ENCODE data around the gene RAB7B. TPM values are rescaled to one million over a fixed set of nuclear protein-coding genes. Genes with fewer than 3 reads are reported as not detected.

Gene RAB7B
- total RNA-seq, 1 donor, result 0.10 TPM

GRCh38 chr1:205976708-205977401, 26.3 kb downstream of the RAB7B start:
- no peaks in the 10 kb centered on the region for H3K4me1 ChIP-seq (ENCODE audit: insufficient read depth, low read length)
- H3K9me3 ChIP-seq (ENCODE audit: low read depth, low read length), result no peaks in the 10 kb centered on the region
- H3K27me3 ChIP-seq (ENCODE audit: insufficient read depth, low read length), result no peaks in the 10 kb centered on the region
- H3K4me3 ChIP-seq (ENCODE audit: low read length), result no peak overlapping the region

- H3K27me3 ChIP-seq (ENCODE audit: insufficient read depth, low read length), result no peaks in the 10 kb centered on the region
- H3K4me1 ChIP-seq (ENCODE audit: insufficient read depth, low read length), result no peaks in the 10 kb centered on the region
- no peaks in the 10 kb centered on the region for H3K9me3 ChIP-seq (ENCODE audit: low read depth, low read length)
- H3K4me3 ChIP-seq (ENCODE audit: low read length), result no peak overlapping the region
Measured at GRCh38 chr1:205976036-205976435, 27.2 kb downstream of the RAB7B start.

DNA sequence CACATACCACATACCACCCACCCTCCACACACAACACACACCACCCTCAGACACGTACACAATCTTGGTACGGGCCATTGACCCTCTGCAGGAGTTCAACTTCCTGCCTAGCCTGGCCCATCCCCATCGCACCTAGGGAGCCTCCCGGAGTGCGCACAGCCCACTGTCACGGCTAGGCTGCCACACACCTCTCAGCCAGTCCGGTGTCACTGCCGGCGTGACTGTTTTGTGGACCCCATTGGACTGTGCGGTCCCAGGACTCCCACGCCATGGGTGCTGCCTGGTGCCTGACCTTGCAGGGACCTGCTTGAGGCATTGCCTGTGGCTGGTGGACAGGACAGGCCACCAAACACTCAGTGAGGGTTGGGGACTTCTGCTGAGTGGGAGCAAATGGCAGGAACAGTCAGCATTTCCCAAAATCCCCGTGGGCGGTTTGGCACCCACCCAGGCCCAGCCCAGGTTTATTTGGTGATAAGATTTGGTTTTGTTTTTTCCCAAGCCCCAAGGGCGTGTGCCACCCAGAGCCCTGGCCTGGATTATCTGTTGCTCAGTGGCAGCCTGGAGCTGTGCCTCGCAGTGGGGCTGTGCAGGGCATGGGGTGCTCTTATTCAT, 27.7 kb downstream of the RAB7B start:
- H3K4me3 ChIP-seq (ENCODE audit: low read length), result no peak overlapping the region
- H3K4me1 ChIP-seq (ENCODE audit: insufficient read depth, low read length), result no peaks in the 10 kb centered on the region
- no peaks in the 10 kb centered on the region for H3K27me3 ChIP-seq (ENCODE audit: insufficient read depth, low read length)
- no peaks in the 10 kb centered on the region for H3K9me3 ChIP-seq (ENCODE audit: low read depth, low read length)

DNA sequence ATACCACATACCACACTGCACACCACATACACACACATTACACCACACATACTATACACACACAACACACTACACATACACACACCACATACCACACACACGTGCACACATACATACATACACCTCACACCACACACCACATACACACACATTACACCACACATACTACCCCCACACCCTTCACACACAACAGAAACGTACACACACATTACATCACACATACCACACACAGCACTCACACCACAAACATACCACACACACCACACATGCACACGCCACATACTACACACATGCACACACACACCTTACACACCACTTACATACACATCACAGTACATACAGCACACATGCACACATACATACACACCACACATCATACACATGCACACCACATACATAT, 28.5 kb downstream of the RAB7B start:
- Histone ChIP-seq H3K4me3 (ENCODE audit: low read length) (no peak overlapping the region), H3K4me1 (ENCODE audit: insufficient read depth, low read length) (no peaks in the 10 kb centered on the region), H3K9me3 (ENCODE audit: low read depth, low read length) (no peaks in the 10 kb centered on the region), H3K27me3 (ENCODE audit: insufficient read depth, low read length) (no peaks in the 10 kb centered on the region)

DNA sequence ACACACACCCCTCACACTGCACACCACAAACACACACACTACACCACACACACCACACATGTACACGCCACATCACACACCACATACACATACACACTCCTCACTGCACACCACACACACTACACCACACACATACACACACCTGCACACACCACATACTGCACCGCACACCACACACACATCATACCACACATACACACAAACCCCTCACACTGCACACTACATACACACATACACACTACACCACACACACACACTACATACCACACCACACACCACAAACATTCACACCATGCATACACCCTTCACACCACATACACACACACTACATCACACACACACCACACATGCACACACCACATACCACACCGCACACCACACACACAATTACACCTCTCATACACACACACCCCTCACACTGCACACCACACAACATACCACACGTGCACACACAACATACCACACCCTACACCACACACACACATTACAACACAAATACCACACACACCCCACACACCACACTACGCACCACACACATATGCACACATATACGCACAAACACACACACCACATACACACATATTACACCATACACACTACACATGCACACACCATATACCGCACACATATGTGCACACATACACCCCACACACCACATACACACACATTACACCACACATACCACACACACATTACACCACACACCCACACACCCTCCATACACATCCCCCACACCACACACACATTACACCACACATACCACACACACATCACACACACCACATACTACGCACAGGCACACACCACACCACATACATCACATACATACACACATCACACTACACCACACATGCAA, 29.6 kb downstream of the RAB7B start:
- no peaks in the 10 kb centered on the region for H3K9me3 ChIP-seq (ENCODE audit: low read depth, low read length)
- H3K27me3 ChIP-seq (ENCODE audit: insufficient read depth, low read length), result no peaks in the 10 kb centered on the region
- H3K4me3 ChIP-seq (ENCODE audit: low read length), result no peak overlapping the region
- no peaks in the 10 kb centered on the region for H3K4me1 ChIP-seq (ENCODE audit: insufficient read depth, low read length)

DNA sequence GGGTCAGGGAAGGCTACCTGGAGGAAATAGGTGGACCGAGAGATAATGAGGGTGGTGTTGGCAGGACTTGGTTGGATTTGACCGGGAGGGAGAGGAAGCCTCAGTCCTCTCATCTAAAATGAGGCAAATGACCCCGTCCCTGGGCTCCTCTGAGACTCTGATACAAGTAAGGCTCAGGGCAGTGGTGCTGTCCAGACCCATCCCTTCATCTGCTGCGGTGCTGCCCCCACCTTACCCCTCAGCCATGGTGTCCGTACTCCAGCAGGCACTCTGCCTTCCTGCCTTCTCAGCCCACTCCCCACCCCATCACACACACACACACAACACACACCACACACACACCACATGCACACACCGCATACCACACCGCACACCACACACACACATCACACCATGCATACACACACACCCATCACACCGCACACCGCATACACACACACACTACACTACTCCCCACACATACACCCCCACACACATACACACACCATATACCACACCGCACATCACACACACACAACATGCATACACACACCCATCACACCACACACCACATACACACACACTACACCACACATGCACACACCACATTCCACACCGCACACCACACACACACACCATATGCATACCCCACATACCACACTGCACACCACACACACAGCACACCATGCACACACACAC, 30.6 kb downstream of the RAB7B start:
- Histone ChIP-seq H3K4me1 (ENCODE audit: insufficient read depth, low read length) (no peaks in the 10 kb centered on the region), H3K9me3 (ENCODE audit: low read depth, low read length) (no peaks in the 10 kb centered on the region), H3K27me3 (ENCODE audit: insufficient read depth, low read length) (no peaks in the 10 kb centered on the region), H3K4me3 (ENCODE audit: low read length) (no peak overlapping the region)

GRCh38 chr1:205972081-205972480, 31.1 kb downstream of the RAB7B start:
- Histone ChIP-seq H3K4me3 (ENCODE audit: low read length) (no peak overlapping the region), H3K4me1 (ENCODE audit: insufficient read depth, low read length) (no peaks in the 10 kb centered on the region), H3K9me3 (ENCODE audit: low read depth, low read length) (no peaks in the 10 kb centered on the region), H3K27me3 (ENCODE audit: insufficient read depth, low read length) (no peaks in the 10 kb centered on the region)

- H3K27me3 ChIP-seq (ENCODE audit: insufficient read depth, low read length), result no peaks in the 10 kb centered on the region
- H3K4me1 ChIP-seq (ENCODE audit: insufficient read depth, low read length), result no peaks in the 10 kb centered on the region
- no peak overlapping the region for H3K4me3 ChIP-seq (ENCODE audit: low read length)
- H3K9me3 ChIP-seq (ENCODE audit: low read depth, low read length), result no peaks in the 10 kb centered on the region
Measured at GRCh38 chr1:205971082-205971481, 32.1 kb downstream of the RAB7B start.

- no peak overlapping the region for H3K4me3 ChIP-seq (ENCODE audit: low read length)
- no peaks in the 10 kb centered on the region for H3K27me3 ChIP-seq (ENCODE audit: insufficient read depth, low read length)
- H3K4me1 ChIP-seq (ENCODE audit: insufficient read depth, low read length), result no peaks in the 10 kb centered on the region
- no peaks in the 10 kb centered on the region for H3K9me3 ChIP-seq (ENCODE audit: low read depth, low read length)
Measured at GRCh38 chr1:205970486-205970885, 32.7 kb downstream of the RAB7B start.

GRCh38 chr1:205969229-205969628, 34.0 kb downstream of the RAB7B start:
- H3K4me3 ChIP-seq (ENCODE audit: low read length), result no peak overlapping the region
- no peaks in the 10 kb centered on the region for H3K9me3 ChIP-seq (ENCODE audit: low read depth, low read length)
- no peaks in the 10 kb centered on the region for H3K4me1 ChIP-seq (ENCODE audit: insufficient read depth, low read length)
- H3K27me3 ChIP-seq (ENCODE audit: insufficient read depth, low read length), result no peaks in the 10 kb centered on the region

- Histone ChIP-seq H3K4me3 (ENCODE audit: low read length) (no peak overlapping the region), H3K4me1 (ENCODE audit: insufficient read depth, low read length) (peaks cover 10% of the 10 kb centered on the region)
Measured at GRCh38 chr1:205967554-205968335, 35.5 kb downstream of the RAB7B start.

DNA sequence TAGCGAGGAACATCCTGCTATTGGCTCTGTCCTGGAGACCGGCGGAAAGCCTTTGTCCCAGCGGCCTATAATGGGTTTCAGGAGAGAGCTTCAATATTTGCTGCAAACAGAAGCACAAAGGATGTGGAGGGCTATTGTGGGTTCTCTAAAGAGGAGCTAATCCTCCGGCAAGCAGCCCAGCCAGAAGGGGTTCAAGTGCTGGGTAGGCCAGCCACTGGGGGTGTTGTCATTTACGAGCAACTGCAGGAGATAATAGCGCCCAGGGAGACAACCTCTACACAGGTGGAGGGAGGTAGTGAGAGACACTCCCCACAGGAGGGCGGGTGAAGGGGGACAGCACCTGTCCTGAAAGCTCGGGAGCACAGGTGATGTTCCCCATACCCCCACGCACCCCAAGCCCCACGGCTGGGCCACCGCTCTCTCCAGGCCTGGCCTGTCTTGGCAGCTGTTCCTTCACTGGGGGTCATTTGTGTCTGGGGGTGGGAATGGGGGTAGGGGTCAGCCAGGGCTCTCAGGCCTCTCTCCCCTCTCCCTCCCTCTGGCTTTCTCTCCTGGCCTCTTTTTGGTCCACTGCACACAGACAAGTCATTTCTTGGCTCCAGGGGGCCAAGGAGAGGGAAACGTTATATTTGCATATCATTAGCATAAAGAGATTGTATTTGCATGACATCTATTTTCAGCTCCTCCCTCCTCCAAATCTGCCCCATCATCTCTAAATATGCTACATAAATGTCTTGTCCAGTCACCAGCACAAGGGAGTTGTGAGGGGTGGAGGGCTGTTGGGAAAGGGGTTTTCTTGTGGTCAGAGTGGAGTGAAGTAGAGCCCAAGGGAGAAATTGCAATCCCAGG, 37.9 kb downstream of the RAB7B start:
- Histone ChIP-seq H3K27me3 (ENCODE audit: insufficient read depth, low read length) (no peaks in the 10 kb centered on the region), H3K4me3 (ENCODE audit: low read length) (no peak overlapping the region), H3K9me3 (ENCODE audit: low read depth, low read length) (no peaks in the 10 kb centered on the region), H3K4me1 (ENCODE audit: insufficient read depth, low read length) (peaks cover 18% of the 10 kb centered on the region)

More at GRCh38 chr1:205967554-205968335, 35.5 kb downstream of the RAB7B start:
- Histone ChIP-seq H3K9me3 (ENCODE audit: low read depth, low read length) (no peaks in the 10 kb centered on the region), H3K27me3 (ENCODE audit: insufficient read depth, low read length) (no peaks in the 10 kb centered on the region)

GRCh38 chr1:205963352-205964155, 39.6 kb downstream of the RAB7B start:
- Histone ChIP-seq H3K27me3 (ENCODE audit: insufficient read depth, low read length) (no peaks in the 10 kb centered on the region), H3K4me1 (ENCODE audit: insufficient read depth, low read length) (peaks cover 18% of the 10 kb centered on the region), H3K9me3 (ENCODE audit: low read depth, low read length) (no peaks in the 10 kb centered on the region), H3K4me3 (ENCODE audit: low read length) (no peak overlapping the region)

Data from mononuclear cell (primary cell).